Tibial nerve (tissue), 4 donors: ENCODE results near the gene GPR150. TPM values are rescaled to one million over a fixed set of nuclear protein-coding genes. Genes with fewer than 3 reads are reported as not detected.
A peak's percentile ranks its signal among the peaks of the same experiment; 100 is the strongest.

Experiments
- DNase-seq, 2 donors: peaks; one replicate each; pipeline ENCODE4 v3.0.0-alpha.2; 2019; ENCODE audit warnings: low spot score in 2 of 2
- H3K27ac ChIP-seq, 4 donors: fragments of 200-600 bp; sonication (generic) in 3 of 4; one replicate each; pipeline ENCODE4 v1.5.1; 2017 to 2019; ENCODE audit warnings: mild to moderate bottlenecking in 1 of 4
- H3K27me3 ChIP-seq, 2 donors: fragments of 200-600 bp; sonication (generic) in 1 of 2; one replicate each; pipeline versions ENCODE4 v1.5.1 to v1.6.0; 2017 to 2019
- H3K36me3 ChIP-seq, 3 donors: fragments of 200-600 bp; sonication (generic); one replicate each; pipeline ENCODE4 v1.5.1; 2018 to 2019
- H3K4me1 ChIP-seq, 4 donors: fragments of 200-600 bp; sonication (generic) in 3 of 4; one replicate each; pipeline ENCODE4 v1.5.1; 2017 to 2019
- H3K4me3 ChIP-seq, 4 donors: fragments of 200-600 bp; sonication (generic) in 3 of 4; one replicate each; pipeline ENCODE4 v1.5.1; 2017 to 2019; ENCODE audit warnings: mild to moderate bottlenecking in 1 of 4, moderate library complexity in 1 of 4
- H3K9me3 ChIP-seq, 4 donors: fragments of 200-600 bp; sonication (generic) in 3 of 4; one replicate each; pipeline ENCODE4 v1.5.1; 2017 to 2019
- EP300 ChIP-seq, 2 donors: sonication (generic); formaldehyde crosslinking; IDR thresholded peaks; one replicate each; pipeline ENCODE4 v1.6.1; 2017; ENCODE audit warnings: antibody characterized with exemption in 2 of 2, mild to moderate bottlenecking in 1 of 2
- POLR2A ChIP-seq, 2 donors: fragments of 450-650 bp; IDR thresholded peaks; one replicate each; pipeline ENCODE4 v1.6.1; 2017; ENCODE audit warnings: antibody characterized with exemption in 2 of 2, mild to moderate bottlenecking in 2 of 2, moderate library complexity in 2 of 2
- WGBS, 2 donors: methylation state at CpG; one replicate each; pipeline ENCODE4 v1.1.5; 2018; 5-methylcytosine and 5-hydroxymethylcytosine counted together
- total RNA-seq, 4 donors: library from RNA; depleted of rRNA; stranded (reverse); fragments of >200 nt; gene quantifications; one replicate each; pipeline ENCODE4 v1.1.0, GENCODE V29; 2016
- TF ChIP-seq, protein P1 (sequence below), 5 experiments: fragments of 200-600 bp in 3 of 5; fragments of 450-650 bp in 2 of 5; sonication (generic) in 3 of 5; IDR thresholded peaks; one replicate each; pipeline ENCODE4 v1.5.1; 2016 to 2019; ENCODE audit warnings: antibody characterized with exemption in 5 of 5, mild to moderate bottlenecking in 3 of 5, moderate library complexity in 2 of 5

The GPR150 gene
- total RNA-seq, 4 donors from 2014 or later: 0.44 to 3.1 (median 2.7) TPM

GRCh38 chr5:95667061-95667618, 47.3 kb downstream of the GPR150 start:
- H3K27ac ChIP-seq: no peak overlapping the region
- H3K36me3 ChIP-seq: no peaks in the 10 kb centered on the region
- peaks cover 0 to 21% (median 4%) of the 10 kb centered on the region in 4 donors for H3K4me1 ChIP-seq
- TF ChIP-seq EP300 (IDR thresholded peaks at IDR 0.05) (no peak), POLR2A (IDR thresholded peaks at IDR 0.05) (no peak)
- TF ChIP-seq, protein P1, sequence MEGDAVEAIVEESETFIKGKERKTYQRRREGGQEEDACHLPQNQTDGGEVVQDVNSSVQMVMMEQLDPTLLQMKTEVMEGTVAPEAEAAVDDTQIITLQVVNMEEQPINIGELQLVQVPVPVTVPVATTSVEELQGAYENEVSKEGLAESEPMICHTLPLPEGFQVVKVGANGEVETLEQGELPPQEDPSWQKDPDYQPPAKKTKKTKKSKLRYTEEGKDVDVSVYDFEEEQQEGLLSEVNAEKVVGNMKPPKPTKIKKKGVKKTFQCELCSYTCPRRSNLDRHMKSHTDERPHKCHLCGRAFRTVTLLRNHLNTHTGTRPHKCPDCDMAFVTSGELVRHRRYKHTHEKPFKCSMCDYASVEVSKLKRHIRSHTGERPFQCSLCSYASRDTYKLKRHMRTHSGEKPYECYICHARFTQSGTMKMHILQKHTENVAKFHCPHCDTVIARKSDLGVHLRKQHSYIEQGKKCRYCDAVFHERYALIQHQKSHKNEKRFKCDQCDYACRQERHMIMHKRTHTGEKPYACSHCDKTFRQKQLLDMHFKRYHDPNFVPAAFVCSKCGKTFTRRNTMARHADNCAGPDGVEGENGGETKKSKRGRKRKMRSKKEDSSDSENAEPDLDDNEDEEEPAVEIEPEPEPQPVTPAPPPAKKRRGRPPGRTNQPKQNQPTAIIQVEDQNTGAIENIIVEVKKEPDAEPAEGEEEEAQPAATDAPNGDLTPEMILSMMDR (IDR thresholded peaks at IDR 0.05): no peak
- no peaks in the 10 kb centered on the region for H3K27me3 ChIP-seq
- no peaks in the 10 kb centered on the region for H3K9me3 ChIP-seq
- no peak overlapping the region for H3K4me3 ChIP-seq
- 72 to 85% methylated on average over 4 of the region's 4 CpGs for WGBS, 2 donors
- no peak for DNase-seq

DNA sequence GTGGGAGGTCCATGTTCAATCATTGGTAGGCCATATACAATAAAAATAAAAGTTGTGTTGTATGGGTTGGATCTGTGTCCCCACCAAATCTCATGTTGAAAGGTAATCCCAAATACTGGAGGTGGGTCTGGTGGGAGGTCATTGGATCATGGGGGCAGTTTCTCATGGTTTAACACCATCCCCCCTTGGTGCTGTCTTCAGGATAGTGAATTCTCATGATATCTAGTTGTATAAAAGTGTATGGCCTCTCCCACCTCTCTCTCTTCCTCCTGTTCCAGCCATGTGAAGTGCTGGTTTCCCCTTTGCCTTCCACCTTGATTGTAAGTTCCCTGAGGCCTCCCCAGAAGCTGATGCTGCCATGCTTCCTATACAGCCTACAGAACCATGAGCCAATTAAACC, 47.8 kb downstream of the GPR150 start:
- no peaks in the 10 kb centered on the region for H3K27me3 ChIP-seq
- no peak for DNase-seq
- H3K27ac ChIP-seq: no peak overlapping the region
- no peaks in the 10 kb centered on the region for H3K9me3 ChIP-seq
- H3K4me1 ChIP-seq: peaks cover 0 to 21% (median 4%) of the 10 kb centered on the region in 4 donors
- TF ChIP-seq EP300 (IDR thresholded peaks at IDR 0.05) (no peak), POLR2A (IDR thresholded peaks at IDR 0.05) (no peak)
- TF ChIP-seq, protein P1 (IDR thresholded peaks at IDR 0.05): no peak
- no peak overlapping the region for H3K4me3 ChIP-seq
- no peaks in the 10 kb centered on the region for H3K36me3 ChIP-seq

- no peak for DNase-seq
- H3K36me3 ChIP-seq: no peaks in the 10 kb centered on the region
- no peak overlapping the region for H3K27ac ChIP-seq
- H3K27me3 ChIP-seq: no peaks in the 10 kb centered on the region
- H3K4me1 ChIP-seq: peaks cover 0 to 25% (median 4%) of the 10 kb centered on the region in 4 donors
- no peaks in the 10 kb centered on the region for H3K9me3 ChIP-seq
- TF ChIP-seq POLR2A (IDR thresholded peaks at IDR 0.05) (no peak), EP300 (IDR thresholded peaks at IDR 0.05) (no peak)
- TF ChIP-seq, protein P1 (IDR thresholded peaks at IDR 0.05): no peak
- H3K4me3 ChIP-seq: no peak overlapping the region
Measured at GRCh38 chr5:95668216-95668615, 48.3 kb downstream of the GPR150 start.

DNA sequence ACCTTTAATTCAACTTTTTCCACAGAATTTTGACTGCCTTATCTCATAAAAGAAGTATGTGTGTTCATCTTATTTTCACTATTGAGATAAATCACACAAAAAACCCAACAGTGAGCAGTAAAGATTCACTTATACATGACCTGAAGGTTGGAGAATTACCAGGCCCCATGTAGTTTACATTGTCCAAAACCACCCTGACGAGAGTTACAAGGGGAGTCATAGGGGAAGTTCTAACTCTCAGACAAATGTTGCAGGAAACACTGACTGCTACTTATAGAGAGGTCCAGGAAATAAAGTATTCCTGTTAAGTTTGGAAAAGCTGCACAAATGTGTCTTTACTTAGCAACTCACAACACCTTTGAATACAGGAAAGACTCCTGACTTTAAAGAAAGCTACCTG, 48.8 kb downstream of the GPR150 start:
- 71 to 75% methylated on average over 1 of the region's 1 CpG for WGBS, 2 donors
- Histone ChIP-seq H3K27me3 (no peaks in the 10 kb centered on the region), H3K36me3 (no peaks in the 10 kb centered on the region), H3K27ac (peak overlapping the region in 1 of 4 donors; percentile 56), H3K4me3 (no peak overlapping the region), H3K4me1 (peaks cover 0 to 25% (median 4%) of the 10 kb centered on the region in 4 donors), H3K9me3 (no peaks in the 10 kb centered on the region)
- DNase-seq: no peak
- no peak for TF ChIP-seq EP300 (IDR thresholded peaks at IDR 0.05)
- TF ChIP-seq, protein P1 (IDR thresholded peaks at IDR 0.05): no peak
- no peak for TF ChIP-seq POLR2A (IDR thresholded peaks at IDR 0.05)

DNA sequence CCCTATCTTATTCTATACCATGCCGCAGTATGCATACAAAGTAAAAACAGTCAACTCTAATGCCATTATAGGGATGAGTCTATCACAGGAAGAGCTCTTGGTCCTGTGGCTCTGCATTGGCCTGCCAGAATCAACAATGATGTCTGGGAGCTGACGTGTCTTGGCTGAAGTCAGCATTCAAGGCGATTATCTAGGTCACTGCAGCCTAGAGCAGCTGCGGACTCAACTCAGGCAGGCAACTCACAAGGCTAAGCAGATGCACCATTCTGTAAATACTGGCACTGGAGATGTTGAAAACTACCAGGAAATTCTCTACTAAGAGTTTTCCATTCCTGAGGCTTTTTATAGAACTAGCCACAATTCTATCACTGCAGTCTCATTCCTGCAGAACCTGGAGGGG, 49.7 kb downstream of the GPR150 start:
- TF ChIP-seq EP300 (IDR thresholded peaks at IDR 0.05): peak; percentile 39 to 85
- no peak for TF ChIP-seq POLR2A (IDR thresholded peaks at IDR 0.05)
- Histone ChIP-seq H3K4me1 (peaks cover 0 to 22% (median 2%) of the 10 kb centered on the region in 4 donors), H3K27ac (peak overlapping the region in 3 of 4 donors; percentile 7 to 56 (median 23)), H3K36me3 (no peaks in the 10 kb centered on the region), H3K27me3 (no peaks in the 10 kb centered on the region), H3K9me3 (no peaks in the 10 kb centered on the region), H3K4me3 (no peak overlapping the region)
- peak; percentile 55 to 78 for DNase-seq
- 63 to 75% methylated on average over 4 of the region's 4 CpGs for WGBS, 2 donors
